SK-N-SH treated with all-trans-retinoic acid at 6 μM for 48 hours (cell line): ENCODE data around the gene STX3.

Experiments
- ATAC-seq: fragments of 200-7000 bp; cut with Tn5 transposase; 3 replicates; pipeline ENCODE4 v1.9.1; 2020; ENCODE audit warnings: mild to moderate bottlenecking, moderate library complexity
- ARNTL ChIP-seq: fragments of 450-650 bp; formaldehyde crosslinking; IDR thresholded peaks from 2 replicates; pipeline ENCODE4 v1.5.0; 2020; ENCODE audit warnings: low read depth, mild to moderate bottlenecking, moderate library complexity, borderline replicate concordance
- BACH2 ChIP-seq: fragments of 250-450 bp; sonication (Bioruptor Pico); IDR thresholded peaks from 2 replicates; pipeline ENCODE4 v1.9.0; 2021; ENCODE audit warnings: mild to moderate bottlenecking, borderline replicate concordance
- CSDC2 ChIP-seq: fragments of 250-450 bp; sonication (Bioruptor Pico); IDR thresholded peaks from 2 replicates; pipeline ENCODE4 v1.5.0; 2020; ENCODE audit warnings: mild to moderate bottlenecking, moderate library complexity
- ESRRG ChIP-seq: fragments of 250-450 bp; sonication (Bioruptor Pico); IDR thresholded peaks from 2 replicates; pipeline ENCODE4 v1.6.1; 2021; ENCODE audit warnings: mild to moderate bottlenecking
- GLIS3 ChIP-seq: fragments of 250-450 bp; sonication (Bioruptor Pico); IDR thresholded peaks from 2 replicates; pipeline ENCODE4 v1.5.0; 2020; ENCODE audit warnings: mild to moderate bottlenecking, moderate library complexity
- ISL1 ChIP-seq: fragments of 250-450 bp; sonication (Bioruptor Pico); IDR thresholded peaks from 2 replicates; pipeline ENCODE4 v2.1.2; 2022; ENCODE audit warnings: mild to moderate bottlenecking, moderate library complexity
- OSR1 ChIP-seq: fragments of 250-450 bp; sonication (Bioruptor Pico); IDR thresholded peaks from 2 replicates; pipeline ENCODE4 v1.8.0; 2022; ENCODE audit warnings: moderate library complexity, mild to moderate bottlenecking, inconsistent platforms
- PATZ1 ChIP-seq: fragments of 250-450 bp; sonication (Bioruptor Pico); IDR thresholded peaks from 2 replicates; pipeline ENCODE4 v1.8.0; 2020; ENCODE audit warnings: mild to moderate bottlenecking, moderate library complexity, borderline replicate concordance
- POU6F1 ChIP-seq: fragments of 250-450 bp; sonication (Bioruptor Pico); IDR thresholded peaks from 2 replicates; pipeline ENCODE4 v1.8.0; 2021; ENCODE audit warnings: low read depth, mild to moderate bottlenecking, moderate library complexity, borderline replicate concordance
- PPARA ChIP-seq: fragments of 250-450 bp; sonication (Bioruptor Pico); IDR thresholded peaks from 2 replicates; pipeline ENCODE4 v1.5.0; 2020; ENCODE audit warnings: mild to moderate bottlenecking, borderline replicate concordance
- RARB ChIP-seq: fragments of 250-450 bp; sonication (Bioruptor Pico); IDR thresholded peaks from 2 replicates; pipeline ENCODE4 v1.8.0; 2021; ENCODE audit warnings: mild to moderate bottlenecking, moderate library complexity
- SNAI2 ChIP-seq: fragments of 250-450 bp; sonication (Bioruptor Pico); IDR thresholded peaks from 2 replicates; pipeline ENCODE4 v1.5.0; 2020; ENCODE audit warnings: mild to moderate bottlenecking, moderate library complexity
- TCF4 ChIP-seq: fragments of 250-450 bp; sonication (Bioruptor Pico); IDR thresholded peaks from 2 replicates; pipeline ENCODE4 v1.8.0; 2021; ENCODE audit warnings: mild to moderate bottlenecking, moderate library complexity, borderline replicate concordance
- TOX ChIP-seq: fragments of 250-450 bp; sonication (Bioruptor Pico); IDR thresholded peaks from 2 replicates; pipeline ENCODE4 v1.8.0; 2021; ENCODE audit warnings: mild to moderate bottlenecking, moderate library complexity, borderline replicate concordance
- TSHZ2 ChIP-seq: fragments of 250-450 bp; sonication (Bioruptor Pico); IDR thresholded peaks from 2 replicates; pipeline ENCODE4 v1.5.0; 2020; ENCODE audit warnings: mild to moderate bottlenecking, moderate library complexity
- ZC3H10 ChIP-seq: fragments of 250-450 bp; sonication (Bioruptor Pico); IDR thresholded peaks from 2 replicates; pipeline ENCODE4 v1.5.1; 2021; ENCODE audit warnings: mild to moderate bottlenecking, moderate library complexity
- ZFP3 ChIP-seq: fragments of 250-450 bp; sonication (Bioruptor Pico); IDR thresholded peaks from 2 replicates; pipeline ENCODE4 v1.5.0; 2020; ENCODE audit warnings: mild to moderate bottlenecking, moderate library complexity
- ZFP30 ChIP-seq: fragments of 450-650 bp; formaldehyde crosslinking; IDR thresholded peaks from 2 replicates; pipeline ENCODE4 v1.5.0; 2022; ENCODE audit warnings: mild to moderate bottlenecking, moderate library complexity
- ZNF70 ChIP-seq: fragments of 450-650 bp; formaldehyde crosslinking; IDR thresholded peaks from 2 replicates; pipeline ENCODE4 v1.5.0; 2020; ENCODE audit warnings: mild to moderate bottlenecking, moderate library complexity
- ZNF8 ChIP-seq: fragments of 450-650 bp; formaldehyde crosslinking; IDR thresholded peaks from 2 replicates; pipeline ENCODE4 v1.5.0; 2020; ENCODE audit warnings: mild to moderate bottlenecking, moderate library complexity
- TF ChIP-seq, protein P1 (sequence below): fragments of 250-450 bp; sonication (Bioruptor Pico); IDR thresholded peaks from 2 replicates; pipeline ENCODE4 v1.5.1; 2021; ENCODE audit warnings: mild to moderate bottlenecking, moderate library complexity
- TF ChIP-seq, protein P2 (sequence below): fragments of 250-450 bp; sonication (Bioruptor Pico); IDR thresholded peaks from 2 replicates; pipeline ENCODE4 v1.5.1; 2020; ENCODE audit warnings: low read depth, mild to moderate bottlenecking, moderate library complexity

STX3 gene

GRCh38 chr11:59728154-59728553 lies 27.0 kb upstream of the STX3 start (continued):
- TF ChIP-seq TOX (CRISPR knock-in tag) (no peak), PATZ1 (no peak), ZC3H10 (CRISPR knock-in tag) (no peak)
- TF ChIP-seq, all 23 proteins: peak for 0

- no peak for ATAC-seq
- TF ChIP-seq TCF4 (CRISPR knock-in tag) (no peak), ZFP30 (CRISPR knock-in tag) (no peak), TSHZ2 (no peak), RARB (CRISPR knock-in tag) (no peak), ISL1 (CRISPR knock-in tag) (no peak), ESRRG (CRISPR knock-in tag) (no peak), OSR1 (no peak), PPARA (CRISPR knock-in tag) (no peak)
These were observed 26.3 kb upstream of the STX3 start for GRCh38 chr11:59728913-59729312.

- no peak for ATAC-seq
- TF ChIP-seq ZC3H10 (CRISPR knock-in tag) (no peak), BACH2 (CRISPR knock-in tag) (no peak), ARNTL (CRISPR knock-in tag) (no peak), ISL1 (CRISPR knock-in tag) (no peak), CSDC2 (CRISPR knock-in tag) (no peak), ZNF70 (no peak), ZNF8 (no peak), TSHZ2 (no peak), ZFP3 (CRISPR knock-in tag) (no peak), TOX (CRISPR knock-in tag) (no peak), POU6F1 (CRISPR knock-in tag) (no peak), OSR1 (no peak), PATZ1 (no peak), RARB (CRISPR knock-in tag) (no peak), GLIS3 (CRISPR knock-in tag) (no peak), SNAI2 (no peak)
- TF ChIP-seq, protein P1, sequence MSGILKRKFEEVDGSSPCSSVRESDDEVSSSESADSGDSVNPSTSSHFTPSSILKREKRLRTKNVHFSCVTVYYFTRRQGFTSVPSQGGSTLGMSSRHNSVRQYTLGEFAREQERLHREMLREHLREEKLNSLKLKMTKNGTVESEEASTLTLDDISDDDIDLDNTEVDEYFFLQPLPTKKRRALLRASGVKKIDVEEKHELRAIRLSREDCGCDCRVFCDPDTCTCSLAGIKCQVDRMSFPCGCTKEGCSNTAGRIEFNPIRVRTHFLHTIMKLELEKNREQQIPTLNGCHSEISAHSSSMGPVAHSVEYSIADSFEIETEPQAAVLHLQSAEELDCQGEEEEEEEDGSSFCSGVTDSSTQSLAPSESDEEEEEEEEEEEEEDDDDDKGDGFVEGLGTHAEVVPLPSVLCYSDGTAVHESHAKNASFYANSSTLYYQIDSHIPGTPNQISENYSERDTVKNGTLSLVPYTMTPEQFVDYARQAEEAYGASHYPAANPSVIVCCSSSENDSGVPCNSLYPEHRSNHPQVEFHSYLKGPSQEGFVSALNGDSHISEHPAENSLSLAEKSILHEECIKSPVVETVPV, result no peak
- TF ChIP-seq, protein P2, sequence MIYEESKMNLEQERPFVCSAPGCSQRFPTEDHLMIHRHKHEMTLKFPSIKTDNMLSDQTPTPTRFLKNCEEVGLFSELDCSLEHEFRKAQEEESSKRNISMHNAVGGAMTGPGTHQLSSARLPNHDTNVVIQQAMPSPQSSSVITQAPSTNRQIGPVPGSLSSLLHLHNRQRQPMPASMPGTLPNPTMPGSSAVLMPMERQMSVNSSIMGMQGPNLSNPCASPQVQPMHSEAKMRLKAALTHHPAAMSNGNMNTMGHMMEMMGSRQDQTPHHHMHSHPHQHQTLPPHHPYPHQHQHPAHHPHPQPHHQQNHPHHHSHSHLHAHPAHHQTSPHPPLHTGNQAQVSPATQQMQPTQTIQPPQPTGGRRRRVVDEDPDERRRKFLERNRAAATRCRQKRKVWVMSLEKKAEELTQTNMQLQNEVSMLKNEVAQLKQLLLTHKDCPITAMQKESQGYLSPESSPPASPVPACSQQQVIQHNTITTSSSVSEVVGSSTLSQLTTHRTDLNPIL (CRISPR knock-in tag), result no peak
These were observed 25.3 kb upstream of the STX3 start for GRCh38 chr11:59729834-59730233.
